K562 (cell line): Measurements from ENCODE around the gene CAB39. TPM values are rescaled to one million over a fixed set of nuclear protein-coding genes. Genes with fewer than 3 reads are reported as not detected.

Experiments
- ATAC-seq: fragments of 200-7000 bp; cut with Tn5 transposase; 3 replicates; pipeline ENCODE4 v1.9.1; 2020; ENCODE audit warnings: moderate library complexity
- BruUV-seq: library from RNA; stranded (reverse); fragments of 400-500 nt; replicated peaks from 2 replicates; lab custom pipeline; 2021; lab: Mats Ljungman, UMichigan
- CTCF ChIA-PET: fragments of 300-600 bp; formaldehyde crosslinking; extraction: SDS; loops from one replicate; lab custom pipeline; 2021; ENCODE audit warnings: low intra/inter-chr PET ratio; lab: Yijun Ruan, JAX
- POLR2A ChIA-PET: fragments of 300-600, 350-650 bp; sonication (Branson Sonifier 250); formaldehyde crosslinking; extraction: SDS; loops from one replicate; lab custom pipeline; 2021; ENCODE audit warnings: antibody characterized with exemption, inconsistent platforms; lab: Yijun Ruan, JAX
- DNase-seq, 4 experiments: peaks; one replicate each; pipeline versions ENCODE4 v3.0.0 to v3.0.0-alpha.2; 2011 to 2018; ENCODE audit warnings: low spot score in 3 of 4, mixed read lengths in 3 of 4; ENCODE audit errors: extremely low read depth in 1 of 4
- FAIRE-seq: peaks from 2 replicates; lab custom pipeline; 2011; peaks lifted over from hg19 to GRCh38; lab: Jason Lieb, UNC
- H2AFZ ChIP-seq: 2 replicates; pipeline ENCODE4 v1.6.0; 2011; ENCODE audit warnings: low read depth, low read length, control low read depth, inconsistent platforms
- H3K27ac ChIP-seq: fragments of 200-600 bp; 3 replicates; pipeline ENCODE4 v1.8.0; 2011; ENCODE audit warnings: low read depth, mild to moderate bottlenecking, control low read depth, inconsistent platforms, low read length, moderate library complexity, mixed read lengths; ENCODE audit errors: extremely low read depth
- H3K27me3 ChIP-seq, 2 experiments: fragments of 300-600 bp in 1 of 2; 2 replicates in 1 of 2; 3 replicates in 1 of 2; pipeline versions ENCODE4 v1.6.0 to v1.8.0; 2011; ENCODE audit warnings: inconsistent platforms in 2 of 2, low read length in 2 of 2, mild to moderate bottlenecking in 1 of 2, mixed read lengths in 1 of 2, moderate library complexity in 1 of 2; ENCODE audit not compliant: control insufficient read depth in 2 of 2, insufficient read depth in 2 of 2
- H3K36me3 ChIP-seq: fragments of 300-600 bp; 3 replicates; pipeline ENCODE4 v1.8.0; 2011; ENCODE audit warnings: mild to moderate bottlenecking, low read length, inconsistent platforms; ENCODE audit not compliant: control insufficient read depth, insufficient read depth
- H3K4me1 ChIP-seq, 2 experiments: fragments of 200-600 bp in 1 of 2; replicated peaks in 1 of 2; 2 replicates in 1 of 2; 3 replicates in 1 of 2; pipeline versions ENCODE4 v1.5.1 to v1.8.0; 2011; ENCODE audit warnings: inconsistent platforms in 2 of 2, low read length in 2 of 2, mild to moderate bottlenecking in 1 of 2, mixed read lengths in 1 of 2, moderate library complexity in 1 of 2; ENCODE audit not compliant: control insufficient read depth in 2 of 2, insufficient read depth in 2 of 2
- H3K4me2 ChIP-seq: 2 replicates; pipeline ENCODE4 v1.6.1; 2011; ENCODE audit warnings: low read length, control low read depth, inconsistent platforms, mixed read lengths; ENCODE audit not compliant: insufficient read depth
- H3K4me3 ChIP-seq: fragments of 200-600 bp; sonication (generic), shearing (Covaris generic); 2 replicates; pipeline ENCODE4 v1.5.1; 2016; ENCODE audit warnings: control low read depth, inconsistent platforms
- H3K79me2 ChIP-seq: fragments of 200-600 bp; 3 replicates; pipeline ENCODE4 v1.8.0; 2011; ENCODE audit warnings: low read length, inconsistent platforms; ENCODE audit not compliant: control insufficient read depth, insufficient read depth
- H3K9ac ChIP-seq, 2 experiments: 2 replicates each; pipeline versions ENCODE4 v1.6.0 to v1.6.1; 2011; ENCODE audit warnings: low read depth in 2 of 2, low read length in 2 of 2, control low read depth in 1 of 2, inconsistent platforms in 1 of 2, mild to moderate bottlenecking in 1 of 2, mixed read lengths in 1 of 2; ENCODE audit not compliant: insufficient read depth in 1 of 2
- H3K9me1 ChIP-seq: one replicate; pipeline ENCODE4 v1.6.0; 2011; ENCODE audit warnings: inconsistent platforms, mild to moderate bottlenecking, low read length, moderate library complexity; ENCODE audit not compliant: control insufficient read depth, insufficient read depth
- H3K9me3 ChIP-seq: replicated peaks from 2 replicates; pipeline ENCODE4 v1.5.1; 2011; ENCODE audit warnings: low read depth, low read length, inconsistent platforms; ENCODE audit not compliant: control insufficient read depth, insufficient read depth
- H4K20me1 ChIP-seq: replicated peaks from 2 replicates; pipeline ENCODE4 v1.6.1; 2011; ENCODE audit warnings: low read length, inconsistent platforms, mixed read lengths; ENCODE audit not compliant: control insufficient read depth, insufficient read depth
- CBX3 ChIP-seq, 2 experiments: IDR thresholded peaks; 1 replicate in 1 of 2; 2 replicates in 1 of 2; pipeline ENCODE4 v1.6.1; 2012; ENCODE audit warnings: inconsistent platforms in 2 of 2, low read length in 2 of 2, borderline replicate concordance in 1 of 2, control low read depth in 1 of 2
- CC2D1A ChIP-seq: fragments of 450-650 bp; IDR thresholded peaks from 2 replicates; pipeline ENCODE4 v1.6.1; 2017; ENCODE audit warnings: mild to moderate bottlenecking
- DDX20 ChIP-seq: fragments of 450-650 bp; IDR thresholded peaks from 2 replicates; pipeline ENCODE4 v1.6.1; 2016; ENCODE audit warnings: missing genetic modification characterization, low read depth, mild to moderate bottlenecking, missing compliant biosample characterization, moderate library complexity
- EGR1 ChIP-seq: fragments of 450-650 bp; conservative IDR thresholded peaks from 2 replicates; pipeline ENCODE4 v1.6.1; 2017; ENCODE audit warnings: mild to moderate bottlenecking
- HEY1 ChIP-seq: fragments of 250-450 bp; sonication (Bioruptor Pico); IDR thresholded peaks from 2 replicates; pipeline ENCODE4 v1.5.0; 2020; ENCODE audit warnings: mild to moderate bottlenecking, moderate library complexity, borderline replicate concordance
- PRDM10 ChIP-seq: fragments of 450-650 bp; IDR thresholded peaks from 2 replicates; pipeline ENCODE4 v1.6.1; 2018; ENCODE audit not compliant: partially characterized antibody
- STAT5A ChIP-seq: IDR thresholded peaks from 2 replicates; pipeline ENCODE4 v1.6.1; 2012; ENCODE audit warnings: low read length, inconsistent platforms, borderline replicate concordance
- ZHX1 ChIP-seq: fragments of 150-350 bp; conservative IDR thresholded peaks from 2 replicates; pipeline ENCODE4 v1.6.1; 2014; ENCODE audit warnings: low read length
- ZNF24 ChIP-seq: fragments of 450-650 bp; IDR thresholded peaks from 2 replicates; pipeline ENCODE4 v1.6.1; 2016
- WGBS: fragments of 100-300 bp; shearing (Covaris generic); methylation state at CpG from one replicate; pipeline ENCODE4 v1.1.6; 2016; ENCODE audit warnings: low coverage, mixed read lengths; ENCODE audit not compliant: insufficient coverage; ENCODE audit errors: missing lambda C conversion rate; 5-methylcytosine and 5-hydroxymethylcytosine counted together
- in situ Hi-C: fragments of 300-500 bp; cut with MboI; formaldehyde crosslinking; loops from 4 replicates; pipeline ENCODE4 v1.15.0; 2018; ENCODE audit warnings: inconsistent platforms, mixed read lengths
- intact Hi-C: fragments of 100-400 bp; cut with micrococcal nuclease; formaldehyde crosslinking; loops from 2 replicates; pipeline ENCODE4 v1.14.2; 2022
- polyA plus RNA-seq, 8 experiments: library from polyadenylated mRNA; depleted of rRNA in 4 of 8; stranded (reverse) in 5 of 8; unstranded in 3 of 8; fragments of >200 nt; fragmentation: Nextera tagmentation in 2 of 8; fragmentation: Illumina TruSeq in 1 of 8; extraction: Ambion mirVana in 2 of 8; extraction: Trizol in 1 of 8; gene quantifications; 2 replicates each; pipeline versions ENCODE4 v1.2.1 to v1.2.3, GENCODE V29; 2011 to 2014; ENCODE audit warnings: inconsistent platforms in 1 of 8, missing spikeins in 1 of 8
- total RNA-seq, 7 experiments: library from RNA; depleted of rRNA in 6 of 7; stranded (reverse); fragments of >200 nt in 6 of 7; fragmentation: Illumina TruSeq in 2 of 7; extraction: Trizol in 2 of 7; gene quantifications; 2 replicates each; pipeline versions ENCODE4 v1.2.1 to v1.2.3, GENCODE V29; 2011 to 2021; ENCODE audit warnings: low replicate concordance in 1 of 7

The CAB39 gene
- total and polyA plus RNA-seq, 9 of the 15 experiments (the other 6 are each of a cell fraction or from before 2014, with no cell fraction given) = 27.2 to 94.4 (median 70.1) TPM

GRCh38 chr2:230797515-230798495 is 85.2 kb downstream of the CAB39 start:
- ATAC-seq = peak; percentile 73
- TF ChIP-seq DDX20 (tag) (no peak), ZHX1 (no peak), HEY1 (CRISPR knock-in tag) (no peak), CBX3 (IDR thresholded peaks at IDR 0.05; ENCODE audit: borderline replicate concordance in 1 of 2, low read length in 2 of 2) (no peak), EGR1 (peak; percentile 80), STAT5A (no peak), CC2D1A (no peak), PRDM10 (peak; percentile 89), ZNF24 (no peak)

More at GRCh38 chr2:230797515-230798495, 85.2 kb downstream of the CAB39 start:
- 77% methylated on average over 8 of the region's 8 CpGs for WGBS
- H3K36me3 ChIP-seq = peaks cover 86% of the 10 kb centered on the region
- peaks cover 4 to 13% of the 10 kb centered on the region in 2 experiments; a peak in 3 of 5 replicates for H3K4me1 ChIP-seq
- H4K20me1 ChIP-seq = no peaks in the 10 kb centered on the region
- H3K9me3 ChIP-seq = 0 out of 2 replicates have a peak, but pooled peaks cover 2% of the 10 kb centered on the region
- H3K9ac ChIP-seq = no peak overlapping the region
- H2AFZ ChIP-seq = no peak overlapping the region
- no TSS peak for BruUV-seq
- no peaks in the 10 kb centered on the region for H3K9me1 ChIP-seq
- intact Hi-C loops (loop anchor here (2.0 to 5.0 kb wide), 2 partner anchors 85 to 186 kb away; partner anchors contain the start of gene CAB39), in situ Hi-C loops (no loop called here)
- peak in 2 of 4 experiments; percentile 11 to 24 for DNase-seq
- FAIRE-seq = no peak
- no peak overlapping the region; the same call in 2 of the 3 replicates for H3K27ac ChIP-seq
- CTCF ChIA-PET = no interaction called here
- no peaks in the 10 kb centered on the region for H3K27me3 ChIP-seq
- no peak overlapping the region for H3K4me2 ChIP-seq
- no peak overlapping the region for H3K4me3 ChIP-seq
- POLR2A ChIA-PET = interaction anchor here (0.6 kb wide), 1 partner anchor 70 kb away, joined by 3 read pairs; no protein-coding TSS in a partner anchor
- peaks cover 36% of the 10 kb centered on the region; the same call in 2 of the 3 replicates for H3K79me2 ChIP-seq
